Hepatocyte (in vitro differentiated cells): Measurements from ENCODE around the gene PSG3. TPM values are rescaled to one million over a fixed set of nuclear protein-coding genes. Genes with fewer than 3 reads are reported as not detected.
"Not testable (repeated sequence)": the region's sequence is repeated elsewhere in the genome, so short reads cannot be mapped to it uniquely, and the experiment has no call there.

Experiments
- DNase-seq: peaks from one replicate; pipeline ENCODE4 v3.0.0-alpha.2; 2016; ENCODE audit warnings: low spot score
- H2AFZ ChIP-seq: fragments of 200-600 bp; sonication (generic); 2 replicates; pipeline ENCODE4 v1.6.0; 2016; ENCODE audit warnings: antibody characterized with exemption, mild to moderate bottlenecking
- H3K27ac ChIP-seq: fragments of 200-600 bp; sonication (generic); 2 replicates; pipeline ENCODE4 v1.5.1; 2016; ENCODE audit warnings: mild to moderate bottlenecking
- H3K27me3 ChIP-seq: fragments of 200-600 bp; sonication (generic); 2 replicates; pipeline ENCODE4 v1.6.1; 2016
- H3K36me3 ChIP-seq: fragments of 200-600 bp; sonication (generic); replicated peaks from 2 replicates; pipeline ENCODE4 v1.5.1; 2016; ENCODE audit warnings: low read depth; ENCODE audit not compliant: insufficient read depth
- H3K4me1 ChIP-seq: fragments of 200-600 bp; sonication (generic); 2 replicates; pipeline ENCODE4 v1.5.1; 2016; ENCODE audit warnings: mild to moderate bottlenecking, moderate library complexity; ENCODE audit not compliant: insufficient read depth
- H3K4me2 ChIP-seq: fragments of 200-600 bp; sonication (generic); 2 replicates; pipeline ENCODE4 v1.6.0; 2016
- H3K4me3 ChIP-seq: fragments of 200-600 bp; sonication (generic); 2 replicates; pipeline ENCODE4 v1.5.1; 2016; ENCODE audit warnings: mild to moderate bottlenecking
- H3K79me2 ChIP-seq: fragments of 200-600 bp; sonication (generic); 2 replicates; pipeline ENCODE4 v1.6.0; 2017; ENCODE audit warnings: mild to moderate bottlenecking
- H3K9me2 ChIP-seq: fragments of 200-600 bp; sonication (generic); replicated peaks from 2 replicates; pipeline ENCODE4 v1.6.0; 2017; ENCODE audit warnings: mild to moderate bottlenecking; ENCODE audit not compliant: insufficient read depth
- H3K9me3 ChIP-seq: fragments of 200-600 bp; sonication (generic); 2 replicates; pipeline ENCODE4 v1.5.1; 2016; ENCODE audit warnings: low read depth, mild to moderate bottlenecking
- H4K20me1 ChIP-seq: fragments of 200-600 bp; sonication (generic); 2 replicates; pipeline ENCODE4 v1.6.0; 2016; ENCODE audit warnings: mild to moderate bottlenecking; ENCODE audit not compliant: insufficient read depth, poor library complexity, severe bottlenecking
- CTCF ChIP-seq: fragments of 200-600 bp; sonication (generic); IDR thresholded peaks from 2 replicates; pipeline ENCODE4 v1.5.1; 2016; ENCODE audit warnings: antibody characterized with exemption, mild to moderate bottlenecking; ENCODE audit not compliant: poor library complexity
- EZH2 ChIP-seq: fragments of 200-600 bp; sonication (generic); IDR thresholded peaks from 2 replicates; pipeline ENCODE4 v1.6.1; 2016; ENCODE audit warnings: antibody characterized with exemption, mild to moderate bottlenecking, borderline replicate concordance
- EZH2phosphoT487 ChIP-seq: fragments of 200-600 bp; sonication (generic); IDR thresholded peaks from one replicate; pipeline ENCODE4 v1.6.1; 2018; ENCODE audit warnings: antibody characterized with exemption, mild to moderate bottlenecking, low read depth, moderate library complexity; ENCODE audit not compliant: unreplicated experiment, severe bottlenecking
- WGBS: methylation state at CpG from one replicate; pipeline ENCODE4 v1.1.6; 2016; ENCODE audit warnings: low lambda C conversion rate; ENCODE audit errors: missing lambda C conversion rate; 5-methylcytosine and 5-hydroxymethylcytosine counted together
- polyA plus RNA-seq: library from polyadenylated mRNA; unstranded; fragments of >200 nt; fragmentation: Nextera tagmentation; extraction: Ambion mirVana; gene quantifications from 2 replicates; pipeline ENCODE4 v1.2.1, GENCODE V29; 2016
- total RNA-seq: library from RNA; depleted of rRNA; stranded (reverse); fragments of >200 nt; gene quantifications from 2 replicates; pipeline ENCODE4 v1.2.3, GENCODE V29; 2014

The PSG3 gene
- total and polyA plus RNA-seq, 2 experiments from 2014 or later, result not detected

- Histone ChIP-seq H3K4me3 (no peak overlapping the region), H4K20me1 (no peaks in the 10 kb centered on the region), H3K4me1 (no peaks in the 10 kb centered on the region), H3K4me2 (no peak overlapping the region), H3K36me3 (no peaks in the 10 kb centered on the region), H3K79me2 (no peaks in the 10 kb centered on the region), H3K27me3 (no peaks in the 10 kb centered on the region), H2AFZ (no peak overlapping the region), H3K27ac (no peak overlapping the region), H3K9me2 (no peaks in the 10 kb centered on the region), H3K9me3 (no peaks in the 10 kb centered on the region)
- no peak for DNase-seq
- WGBS, result 62% methylated on average over 3 of the region's 3 CpGs
- TF ChIP-seq EZH2phosphoT487 (no peak), CTCF (no peak), EZH2 (no peak)
Measured at GRCh38 chr19:42764836-42765235, 24.6 kb upstream of the PSG3 start.

- TF ChIP-seq CTCF (no peak), EZH2phosphoT487 (no peak), EZH2 (no peak)
- H3K9me2 ChIP-seq, result no peaks in the 10 kb centered on the region
- no peaks in the 10 kb centered on the region for H3K4me1 ChIP-seq
- H3K36me3 ChIP-seq, result no peaks in the 10 kb centered on the region
- no peak overlapping the region for H3K4me3 ChIP-seq
- H2AFZ ChIP-seq, result no peak overlapping the region
- no peak overlapping the region for H3K27ac ChIP-seq
- no peaks in the 10 kb centered on the region for H3K79me2 ChIP-seq
- DNase-seq, result no peak
- H3K4me2 ChIP-seq, result no peak overlapping the region
- no peaks in the 10 kb centered on the region for H3K27me3 ChIP-seq
- WGBS, result 75% methylated on average over 2 of the region's 2 CpGs
- no peaks in the 10 kb centered on the region for H4K20me1 ChIP-seq
- no peaks in the 10 kb centered on the region for H3K9me3 ChIP-seq
Measured at GRCh38 chr19:42762789-42763188, 22.5 kb upstream of the PSG3 start.

GRCh38 chr19:42761924-42762295 is 21.6 kb upstream of the PSG3 start:
- not testable (repeated sequence) for H3K9me2 ChIP-seq, H3K27me3 ChIP-seq, H3K9me3 ChIP-seq, H4K20me1 ChIP-seq, DNase-seq, H3K36me3 ChIP-seq, H3K4me2 ChIP-seq, H3K4me1 ChIP-seq, H3K27ac ChIP-seq, H2AFZ ChIP-seq, H3K4me3 ChIP-seq, H3K79me2 ChIP-seq
- 45% methylated on average over 1 of the region's 1 CpG for WGBS

- not testable (repeated sequence) for H3K4me2 ChIP-seq, H3K27ac ChIP-seq, H2AFZ ChIP-seq, H3K4me3 ChIP-seq, H3K4me1 ChIP-seq, H4K20me1 ChIP-seq, H3K9me2 ChIP-seq, H3K79me2 ChIP-seq, H3K9me3 ChIP-seq, H3K36me3 ChIP-seq, DNase-seq, H3K27me3 ChIP-seq
- WGBS, result 50% methylated on average over 7 of the region's 7 CpGs
Measured at GRCh38 chr19:42760954-42761923, 21.0 kb upstream of the PSG3 start.

- not testable (repeated sequence) for H3K27ac ChIP-seq, H3K4me2 ChIP-seq, H3K4me3 ChIP-seq, H3K9me2 ChIP-seq, H3K79me2 ChIP-seq, H4K20me1 ChIP-seq, DNase-seq, H3K36me3 ChIP-seq, H3K4me1 ChIP-seq, H2AFZ ChIP-seq, H3K9me3 ChIP-seq, H3K27me3 ChIP-seq
- WGBS, result 62% methylated on average over 3 of the region's 3 CpGs
Measured at GRCh38 chr19:42758667-42759066, 18.4 kb upstream of the PSG3 start.

- WGBS, result 80% methylated on average over 1 of the region's 1 CpG
- H3K27ac ChIP-seq, H3K27me3 ChIP-seq, H3K4me1 ChIP-seq, H3K9me2 ChIP-seq, H2AFZ ChIP-seq, H3K4me2 ChIP-seq, H4K20me1 ChIP-seq, H3K79me2 ChIP-seq, H3K9me3 ChIP-seq, H3K4me3 ChIP-seq, DNase-seq, H3K36me3 ChIP-seq: not testable (repeated sequence)
Measured at GRCh38 chr19:42752246-42752645, 12.0 kb upstream of the PSG3 start.
